Stimulated activated CD4-positive, alpha-beta T cell treated with anti-CD3 and anti-CD28 coated beads, Interleukin-1b, Interleukin-23, amount 100 ng/mL, for 48 hours (primary cell): ENCODE measurements around the gene WTAP.
"Not testable (repeated sequence)": the region's sequence is repeated elsewhere in the genome, so short reads cannot be mapped to it uniquely, and the experiment has no call there.

Source experiments
- DNase-seq: peaks from one replicate; pipeline ENCODE4 v3.0.0-alpha.2; 2020

Gene WTAP

DNA sequence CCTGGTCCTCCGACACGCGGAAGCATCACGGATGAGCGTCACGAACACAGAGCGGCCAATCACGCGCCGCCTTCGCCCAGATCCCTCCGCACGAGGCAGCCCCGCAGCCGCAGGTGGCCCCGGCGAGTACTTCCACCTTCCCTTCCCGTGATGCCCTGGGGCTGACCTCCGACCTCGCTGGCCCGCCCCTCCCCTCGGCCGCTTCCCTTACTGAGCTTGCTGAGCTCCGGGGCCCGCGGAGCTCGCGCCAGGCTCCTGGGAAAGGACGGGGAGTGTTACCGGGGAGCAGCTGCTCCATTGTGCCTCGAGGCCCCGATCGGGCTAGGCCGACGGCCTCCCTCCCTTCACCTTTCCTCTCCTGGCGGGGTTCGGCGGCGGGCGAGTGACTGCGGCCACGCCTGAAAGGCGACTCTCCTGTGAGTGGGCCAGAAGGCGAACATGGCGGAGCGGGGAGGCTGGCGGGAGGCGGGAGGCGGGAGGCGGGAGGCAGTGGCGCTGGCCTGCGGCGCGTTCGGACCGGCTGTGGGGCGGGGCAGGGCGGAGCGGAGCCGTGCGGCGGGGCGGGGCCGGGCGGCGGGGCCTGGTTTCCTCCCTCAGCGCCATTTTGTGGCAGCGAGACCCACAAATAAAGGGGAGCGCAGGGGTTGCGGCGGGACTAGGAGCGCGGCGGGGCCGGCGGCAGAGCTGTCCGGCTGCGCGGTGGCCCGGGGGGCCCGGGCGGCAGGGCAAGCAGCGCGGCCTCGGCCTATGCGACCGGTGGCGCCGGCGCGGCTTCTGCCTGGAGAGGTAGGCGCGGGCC lies at the start of gene WTAP:
Gene WTAP (plus strand): TSS at position 589 of the 799 bp plus-strand sequence. CDS start 8,760 bp downstream, outside the sequence.
- DNase-seq = peak; percentile 97

DNA sequence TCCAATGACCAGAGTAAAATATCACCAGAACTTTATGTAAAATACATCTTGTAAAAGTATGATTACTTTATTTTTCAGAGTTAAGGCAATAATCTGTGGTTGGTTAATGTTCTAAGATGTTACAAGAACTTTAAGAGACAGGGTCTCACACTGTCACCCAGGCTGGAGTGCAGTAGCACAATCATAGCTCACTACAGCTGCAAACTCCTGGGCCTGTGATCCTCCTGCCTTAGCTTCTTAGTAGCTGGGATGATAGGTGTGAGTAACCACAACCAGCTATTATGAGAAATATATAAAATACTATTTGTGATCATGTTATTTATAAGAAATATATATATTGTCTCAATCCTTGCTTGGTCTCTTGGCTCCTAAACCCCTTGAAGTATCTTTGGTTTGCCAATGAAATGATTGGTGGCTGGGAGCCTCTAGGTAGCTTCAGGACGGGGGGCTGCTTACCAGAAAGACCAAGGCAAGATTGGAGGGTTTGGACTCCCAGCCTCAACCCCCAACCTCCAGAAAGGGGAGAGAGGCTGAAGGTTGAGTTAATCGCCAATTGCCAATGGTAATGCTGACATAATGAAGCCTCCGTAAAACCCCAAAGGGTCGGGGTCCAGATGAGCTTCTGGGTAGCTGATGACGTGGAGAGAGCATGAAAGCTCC lies 49.7 kb upstream of the WTAP start:
- DNase-seq = no peak

DNA sequence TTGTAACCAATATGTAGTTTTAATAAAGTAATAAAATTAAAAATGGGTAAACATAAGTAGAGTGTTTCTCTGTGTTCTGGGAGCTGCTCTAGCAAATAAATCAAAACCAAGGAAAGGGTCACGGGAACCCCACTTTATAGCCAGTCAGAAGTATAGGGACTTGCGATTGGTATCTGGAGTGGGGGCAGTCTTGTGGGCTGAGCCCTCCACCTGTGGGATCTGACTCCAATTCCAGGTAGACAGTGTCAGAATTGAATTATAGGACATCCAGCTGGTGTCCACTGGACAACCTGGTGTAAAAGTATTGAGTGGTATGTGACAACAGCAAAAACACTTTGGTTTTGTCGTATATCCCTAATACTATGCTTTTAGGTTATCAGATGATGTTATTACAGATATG lies 48.7 kb upstream of the WTAP start:
- DNase-seq = no peak

GRCh38 chr6:159679091-159680077 lies 47.9 kb upstream of the WTAP start:
- peak; percentile 54 for DNase-seq

DNA sequence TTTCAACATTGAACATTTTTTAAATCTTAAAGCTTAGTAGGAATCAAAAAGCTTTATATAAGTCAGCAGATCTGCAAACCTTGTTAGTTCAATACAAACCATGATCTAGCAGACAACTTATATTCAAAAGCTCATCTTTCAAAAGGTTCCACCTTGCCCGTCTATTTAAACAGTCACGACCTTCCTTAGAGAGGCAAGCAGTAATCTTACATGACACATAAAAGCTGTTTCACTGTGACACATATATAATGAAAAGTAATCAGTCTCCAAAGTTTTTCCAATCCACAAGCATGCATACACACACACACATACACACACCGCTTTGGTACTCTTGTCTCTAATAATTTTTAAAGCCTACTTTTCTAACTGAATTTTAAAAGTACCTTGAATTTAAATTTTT lies 47.2 kb upstream of the WTAP start:
- DNase-seq = no peak

- no peak for DNase-seq
Measured at GRCh38 chr6:159681191-159681880, 46.0 kb upstream of the WTAP start.

DNA sequence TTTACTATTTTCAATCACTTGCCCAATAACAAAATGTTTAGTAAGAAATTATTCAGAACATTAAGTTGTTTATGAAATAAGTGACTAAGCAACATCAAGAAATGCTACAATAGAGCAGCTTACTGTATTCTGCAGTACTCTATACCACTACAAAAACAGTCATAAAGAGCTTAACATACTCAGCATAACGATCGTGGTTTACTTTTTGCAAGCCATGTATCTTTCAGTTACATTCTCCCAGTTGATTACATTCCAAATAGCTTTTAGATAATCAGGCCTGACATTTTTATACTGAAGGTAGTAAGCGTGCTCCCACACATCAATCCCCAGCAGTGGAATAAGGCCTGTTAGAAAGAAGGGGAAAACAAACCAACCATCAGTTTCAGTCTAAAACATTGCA lies 45.0 kb upstream of the WTAP start:
- DNase-seq = no peak

- DNase-seq = no peak
Measured at GRCh38 chr6:159682810-159683209, 44.5 kb upstream of the WTAP start.

GRCh38 chr6:159684013-159684304 lies 43.3 kb upstream of the WTAP start:
- no peak for DNase-seq

DNA sequence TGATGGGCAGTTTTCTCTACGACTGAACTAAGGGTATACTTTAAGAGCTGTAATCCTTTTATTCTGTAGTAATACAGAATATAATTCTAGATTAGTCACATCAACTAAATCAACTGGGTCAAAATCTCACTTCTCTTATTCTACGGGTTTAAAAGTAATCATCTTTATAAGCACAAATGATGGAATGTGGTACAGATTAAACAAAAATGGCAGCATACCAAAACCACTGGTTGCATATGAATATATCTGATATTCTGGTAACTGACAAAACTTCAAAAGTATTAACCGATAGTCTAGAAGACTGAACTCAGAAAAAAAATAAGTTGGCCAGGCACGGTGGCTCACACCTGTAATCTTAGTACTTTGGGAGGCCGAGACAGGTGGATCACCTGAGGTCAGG lies 41.3 kb upstream of the WTAP start:
- no peak for DNase-seq

DNA sequence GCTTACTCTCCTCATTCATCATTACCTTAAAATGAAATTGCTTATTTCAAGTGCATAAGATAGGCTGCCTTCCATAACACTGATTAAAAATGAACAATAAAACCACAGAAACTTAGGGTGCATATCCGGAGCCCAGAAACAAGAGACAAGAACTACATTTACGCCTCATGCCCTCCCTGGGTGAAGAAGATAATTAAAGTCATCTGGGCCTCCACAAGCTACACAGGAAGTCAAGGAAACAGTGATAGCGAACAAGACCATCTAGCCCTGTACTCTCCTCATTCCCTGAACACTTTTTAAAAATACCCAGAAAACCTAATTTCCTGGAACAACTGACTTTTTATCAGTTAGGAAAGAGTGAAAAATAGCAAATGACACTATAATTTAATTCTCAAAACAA lies 40.6 kb upstream of the WTAP start:
- DNase-seq = no peak

- no peak for DNase-seq
Measured at GRCh38 chr6:159687341-159687740, 40.0 kb upstream of the WTAP start.

GRCh38 chr6:159688266-159688905 lies 38.9 kb upstream of the WTAP start:
- DNase-seq = no peak

- DNase-seq = no peak
Measured at GRCh38 chr6:159689001-159689400, 38.3 kb upstream of the WTAP start.

- not testable (repeated sequence) for DNase-seq
Measured at GRCh38 chr6:159690135-159690534, 37.2 kb upstream of the WTAP start.

DNA sequence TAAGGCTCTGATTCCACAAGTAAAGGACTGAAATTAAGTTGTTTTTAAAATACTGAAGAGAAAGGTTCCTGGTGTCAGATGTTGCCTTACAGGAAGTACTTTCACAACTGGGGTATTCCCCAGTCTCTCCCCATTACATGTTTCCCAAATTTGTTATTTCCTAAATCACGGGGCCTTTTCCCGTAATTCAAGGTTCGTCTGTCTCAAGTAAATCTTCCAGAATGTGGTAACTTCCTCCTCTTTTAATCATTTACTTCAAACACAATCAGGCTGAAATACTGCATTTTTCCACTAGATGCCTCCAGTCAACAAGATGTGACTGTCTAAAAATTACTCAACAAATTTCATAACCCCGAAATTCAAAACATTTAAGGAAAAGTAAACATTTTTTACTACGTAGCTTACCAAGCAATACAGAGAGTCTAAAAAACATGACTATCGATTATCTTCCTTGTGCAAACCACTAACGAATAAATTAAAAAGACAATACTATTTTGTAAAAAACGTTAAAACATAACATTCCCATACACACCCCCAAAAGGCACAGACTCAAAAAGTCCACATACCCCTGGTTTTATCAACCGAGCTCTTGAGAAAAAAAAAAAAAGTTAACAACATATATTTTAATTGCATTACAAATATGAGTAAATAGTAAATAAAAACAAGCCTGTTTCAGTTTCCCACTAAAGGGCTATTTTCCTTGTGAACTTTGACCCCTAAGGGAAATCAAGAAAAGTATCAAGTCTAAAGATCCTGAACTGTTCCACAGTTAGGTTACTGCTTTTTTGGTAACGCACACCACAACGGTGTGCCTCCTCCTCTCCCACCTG lies 36.0 kb upstream of the WTAP start:
- no peak for DNase-seq

DNA sequence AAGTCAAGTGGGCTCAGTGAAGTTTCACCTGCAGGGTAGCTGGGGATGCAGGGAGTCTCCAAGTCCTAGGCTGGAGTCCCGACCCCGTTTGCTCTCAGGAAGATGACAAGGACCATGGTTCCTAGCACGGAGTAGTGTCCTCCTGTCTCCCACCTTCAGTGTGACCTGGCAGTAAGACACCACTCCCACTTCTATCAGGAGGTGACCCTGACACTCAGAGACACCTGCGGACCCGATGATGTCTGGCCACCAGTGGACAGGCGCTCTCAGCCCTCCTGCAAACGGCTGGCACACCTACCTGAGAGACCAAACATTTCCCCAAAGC lies 35.4 kb upstream of the WTAP start:
- no peak for DNase-seq

- peak; percentile 72 for DNase-seq
Measured at GRCh38 chr6:159692303-159693127, 34.8 kb upstream of the WTAP start.

- peak; percentile 84 for DNase-seq
Measured at GRCh38 chr6:159693128-159693893, 34.0 kb upstream of the WTAP start, which contains the start of gene SOD2. Gene SOD2, minus strand, starts transcription at chr6:159693241. Its CDS starts 74 bp downstream, at chr6:159693167.
